Activated gamma-delta T cell treated with anti-CD3 and anti-CD28 coated beads, Interleukin-2, amount 50 U/mL, for 16 hours (primary cell): ENCODE measurements around the gene HAUS8.

Experiments used
- DNase-seq: peaks from one replicate; pipeline ENCODE4 v3.0.0-alpha.2; 2020; ENCODE audit warnings: low read depth

Gene HAUS8

DNA sequence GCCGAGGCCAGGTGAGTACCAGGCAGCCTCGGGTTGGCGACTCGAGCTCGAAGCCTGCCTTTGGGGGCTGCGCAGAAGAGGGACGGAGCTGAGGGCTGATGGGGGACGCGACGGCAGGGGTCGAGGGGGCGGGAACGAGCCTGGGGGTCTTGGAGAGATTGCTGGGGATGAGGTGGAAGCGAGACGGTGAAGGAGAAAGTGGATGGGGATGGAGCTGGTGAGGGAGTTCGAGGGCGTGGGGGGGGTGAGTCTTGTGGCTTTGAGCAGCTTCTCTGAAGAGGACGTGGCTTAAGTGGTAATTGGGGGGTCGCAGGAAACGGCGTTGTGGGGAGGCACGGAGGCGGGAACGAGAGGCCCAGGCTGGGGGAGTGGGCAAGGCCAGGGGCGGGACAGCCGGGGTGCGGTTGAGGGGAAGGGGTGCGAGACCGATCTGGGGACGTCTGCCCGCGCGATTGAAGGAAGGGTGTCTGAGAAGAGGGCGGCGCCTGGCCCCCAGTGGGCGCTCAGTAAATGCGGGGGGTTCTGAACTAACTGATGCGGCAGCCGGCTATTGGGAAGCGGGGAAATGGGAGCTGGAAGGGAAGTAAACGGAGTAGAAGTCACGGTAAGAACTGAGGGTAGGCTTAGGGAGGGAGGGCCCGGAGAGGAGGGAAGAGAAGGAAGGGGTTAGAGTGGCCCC, 751 bp upstream of the HAUS8 start:
- peak; percentile 50 for DNase-seq

DNA sequence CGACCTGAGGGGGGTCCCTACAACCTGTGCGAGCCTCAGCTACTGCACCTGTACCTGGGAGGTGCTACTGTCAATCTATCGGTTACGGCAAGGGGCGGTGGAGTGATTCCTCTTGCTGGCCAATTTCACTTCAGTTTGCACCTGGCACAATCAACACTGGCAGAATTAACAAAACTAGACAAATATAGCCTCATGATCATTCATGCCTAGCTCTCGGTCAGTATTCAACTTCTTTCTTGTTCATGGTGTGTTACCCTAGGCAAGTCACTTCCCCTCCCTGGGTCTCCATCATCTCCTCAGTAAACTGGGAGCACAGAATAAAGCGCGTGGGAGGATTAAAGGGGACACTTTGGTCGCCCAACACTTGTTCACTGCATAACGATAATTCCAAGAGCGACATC, 618 bp downstream of the HAUS8 start:
- no peak for DNase-seq

DNA sequence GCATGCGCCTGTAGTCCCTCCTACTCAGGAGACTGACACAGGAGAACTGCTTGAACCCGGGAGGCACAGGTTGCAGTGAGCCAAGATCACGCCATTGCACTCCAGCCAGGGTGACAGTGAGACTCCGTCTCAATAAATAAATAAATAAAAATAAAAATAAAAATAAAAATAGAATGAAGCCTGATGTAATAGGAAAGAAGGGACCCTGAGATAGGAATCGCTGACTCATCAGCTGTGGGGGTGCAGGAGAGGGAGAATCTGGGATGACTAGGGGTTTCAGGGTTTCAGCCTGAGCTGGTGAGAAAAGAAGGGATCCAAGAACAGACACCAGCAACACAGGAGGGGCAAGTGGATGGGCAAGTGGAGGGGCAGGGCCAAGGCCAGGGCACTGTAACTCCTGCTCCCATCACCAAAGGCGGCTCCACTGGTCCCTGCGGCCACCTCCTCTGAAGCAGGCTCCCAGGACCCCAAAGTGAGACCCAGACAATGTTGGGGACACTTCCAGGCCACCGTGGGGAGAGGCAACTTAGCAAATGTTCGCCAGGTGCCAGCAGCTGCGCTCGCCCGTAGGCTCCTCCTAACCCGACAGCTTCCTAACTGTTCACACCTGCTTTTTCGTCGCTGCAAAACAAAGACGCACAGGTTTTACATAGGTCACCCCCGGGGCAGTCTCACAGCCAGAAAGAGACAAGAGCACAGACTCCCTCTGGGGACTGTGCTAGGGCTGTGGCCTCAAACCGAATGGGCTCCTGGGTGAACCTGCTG, 1.2 kb downstream of the HAUS8 start:
- DNase-seq, result no peak

DNA sequence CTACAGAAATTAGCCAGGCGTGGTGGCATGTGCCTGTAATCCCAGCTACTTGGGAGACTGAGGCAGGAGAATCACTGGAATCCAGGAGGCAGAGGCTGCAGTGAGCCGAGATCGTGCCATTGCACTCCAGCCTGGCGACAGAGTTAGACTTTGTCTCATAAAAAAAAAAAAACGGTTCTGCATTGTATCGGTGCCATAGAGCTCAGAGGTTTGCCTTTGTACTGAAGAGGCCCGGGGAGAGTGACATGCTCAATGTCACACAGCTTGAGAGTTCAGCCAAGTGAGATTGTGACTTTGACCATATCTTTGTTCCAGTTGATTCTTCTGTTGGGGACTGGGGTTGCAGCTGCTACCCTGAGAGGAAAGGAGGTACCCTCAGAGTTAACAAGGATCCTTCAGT, 4.3 kb downstream of the HAUS8 start:
- DNase-seq, result no peak

DNA sequence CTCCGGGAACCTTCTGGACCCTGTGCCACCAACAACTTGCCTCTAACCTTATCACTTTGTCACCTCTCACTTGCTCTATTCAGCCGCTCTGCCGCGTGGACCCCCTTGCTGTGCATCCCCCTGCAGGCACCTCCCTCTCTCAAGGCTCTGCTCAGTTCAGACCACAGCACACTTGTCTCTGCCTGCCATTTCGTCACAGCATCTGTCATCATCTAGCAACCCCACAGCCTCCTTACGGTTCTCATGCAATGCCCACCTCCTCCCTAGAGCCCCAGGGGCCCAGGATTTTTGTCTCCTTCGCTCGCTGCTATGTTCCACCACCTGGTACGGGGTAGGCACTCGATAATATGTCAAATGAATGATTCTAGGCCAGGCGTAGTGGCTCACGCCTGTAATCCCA, 4.8 kb downstream of the HAUS8 start:
- DNase-seq, result no peak

DNA sequence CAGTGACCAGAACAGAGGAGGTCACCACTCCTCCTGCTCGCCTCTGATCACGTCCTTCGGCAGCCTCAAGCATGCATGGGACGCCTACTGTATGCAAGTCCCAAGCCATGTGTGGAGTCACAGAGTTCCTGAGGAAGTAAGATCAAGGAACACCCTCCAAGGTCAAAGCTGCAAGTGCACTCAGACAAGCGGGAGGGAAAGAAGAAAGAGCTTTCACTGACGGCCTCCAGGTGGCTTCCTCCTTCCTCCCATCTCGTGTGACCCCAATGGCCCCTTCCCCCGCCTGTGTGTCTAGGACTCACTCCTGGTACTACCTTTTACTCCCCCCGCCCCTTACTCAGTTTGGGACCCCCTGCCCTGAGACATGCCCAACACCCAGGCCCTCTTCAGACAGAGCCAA, 6.1 kb downstream of the HAUS8 start:
- DNase-seq, result no peak

DNA sequence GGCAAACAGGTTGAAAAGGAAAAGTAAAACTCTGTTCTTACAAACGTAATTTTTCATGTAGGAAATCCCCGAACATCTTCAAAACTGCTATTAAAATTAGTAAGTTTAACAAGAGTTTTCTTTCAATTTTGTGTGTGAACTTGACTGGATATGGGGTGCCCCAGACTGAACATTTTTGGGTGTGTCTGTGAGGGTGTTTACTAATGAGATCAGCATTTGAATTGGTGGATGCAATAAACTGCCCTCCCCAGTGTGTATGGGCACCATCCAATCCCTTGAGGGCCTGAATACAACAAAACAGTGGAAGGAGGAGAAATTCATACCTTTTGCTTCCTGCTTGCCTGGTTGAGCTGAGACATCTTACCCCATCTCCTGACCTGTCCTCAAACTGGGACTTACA, 11.8 kb downstream of the HAUS8 start:
- no peak for DNase-seq

DNA sequence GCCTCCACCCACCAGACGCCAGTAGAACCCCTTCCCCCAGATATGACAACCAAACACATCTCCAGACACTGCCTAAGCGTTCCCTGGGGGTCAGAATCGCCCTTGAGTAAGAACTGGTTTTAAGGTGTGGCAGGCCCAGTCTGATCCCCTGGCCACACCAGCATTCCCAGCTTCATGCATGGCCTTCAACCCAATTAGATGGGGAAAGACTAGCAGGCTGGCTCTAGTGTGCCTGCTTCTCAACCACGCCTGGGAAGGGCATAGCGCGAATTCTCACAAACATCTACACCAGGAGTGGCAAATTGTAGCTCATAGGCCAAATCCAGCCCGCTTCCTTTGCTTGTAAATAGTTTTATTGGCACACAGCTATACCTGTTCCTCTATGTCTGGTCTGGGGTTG, 13.6 kb downstream of the HAUS8 start:
- DNase-seq, result no peak

DNA sequence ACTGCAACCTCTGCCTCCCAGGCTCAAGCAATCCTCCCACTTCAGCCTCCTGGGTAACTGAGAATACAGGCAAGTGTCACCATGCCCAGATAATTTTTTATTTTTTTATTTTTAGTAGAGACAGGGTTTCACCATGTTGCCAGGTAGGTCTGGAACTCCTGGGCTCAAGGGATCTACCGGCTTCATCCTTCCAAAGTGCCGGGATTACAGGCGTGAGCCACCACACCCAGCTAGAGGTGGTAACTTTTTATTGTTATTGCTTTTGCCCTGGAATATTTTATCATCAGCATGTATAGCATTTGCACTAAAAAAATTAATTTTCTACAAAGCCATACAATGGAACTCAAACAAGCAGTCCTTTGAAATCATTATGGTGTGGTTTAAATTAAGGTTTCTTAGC, 14.0 kb downstream of the HAUS8 start:
- no peak for DNase-seq

DNA sequence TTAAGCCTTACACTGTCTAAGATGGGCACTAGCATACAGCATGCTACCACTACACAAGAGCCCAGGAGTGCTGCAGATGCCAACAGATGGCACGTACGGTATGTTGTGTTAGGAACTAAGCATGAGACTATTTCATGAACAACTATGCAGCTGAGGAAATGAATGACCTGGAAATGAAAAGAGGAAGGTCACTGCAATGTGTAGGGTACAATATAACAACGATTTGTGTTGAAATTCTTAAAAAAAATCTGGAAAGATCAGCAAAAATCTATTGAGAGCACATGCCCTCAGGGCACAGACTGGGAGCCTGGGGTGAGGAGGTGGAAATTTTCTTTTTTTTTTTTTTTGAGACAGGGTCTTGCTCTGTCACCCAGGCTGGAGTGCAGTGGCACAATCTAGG, 14.4 kb downstream of the HAUS8 start:
- no peak for DNase-seq

DNA sequence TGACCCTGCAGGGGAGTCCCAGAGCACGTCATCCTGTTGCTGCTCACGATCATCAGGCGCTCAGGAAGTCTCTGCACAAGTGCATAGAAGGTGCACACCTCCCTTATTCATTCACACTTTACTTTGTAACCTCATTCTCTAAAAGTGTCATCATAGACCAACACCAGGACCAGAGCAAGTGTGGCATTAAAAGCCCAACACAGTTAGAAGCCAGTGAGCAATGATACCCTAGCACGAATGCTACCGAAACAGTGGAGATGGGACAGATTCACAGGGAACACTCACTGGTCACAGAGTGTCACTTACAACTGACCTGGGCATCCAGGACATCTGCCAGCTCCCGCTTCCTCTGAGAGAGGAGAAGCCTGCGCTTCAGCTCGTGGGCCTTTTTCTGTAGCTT, 17.0 kb downstream of the HAUS8 start:
- no peak for DNase-seq

DNA sequence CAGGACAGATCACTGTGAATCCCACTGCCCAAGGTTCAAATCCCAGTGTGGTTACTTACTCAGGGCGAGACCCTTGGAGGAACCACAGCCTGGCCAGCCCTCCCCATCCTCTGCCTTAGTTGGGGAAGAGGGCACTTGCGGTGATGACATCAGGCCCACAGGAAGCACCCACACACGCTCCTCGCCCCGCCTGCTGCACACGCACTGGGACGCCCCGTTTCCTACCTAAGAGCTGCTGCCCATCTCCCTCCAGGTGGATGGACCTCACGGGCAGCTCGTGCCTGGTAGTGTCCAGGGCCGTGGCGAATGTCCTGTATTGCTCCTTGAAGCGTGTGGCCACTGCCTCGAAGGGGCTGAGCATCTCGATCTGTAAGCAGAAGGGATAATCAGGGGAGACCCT, 19.6 kb downstream of the HAUS8 start:
- no peak for DNase-seq

DNA sequence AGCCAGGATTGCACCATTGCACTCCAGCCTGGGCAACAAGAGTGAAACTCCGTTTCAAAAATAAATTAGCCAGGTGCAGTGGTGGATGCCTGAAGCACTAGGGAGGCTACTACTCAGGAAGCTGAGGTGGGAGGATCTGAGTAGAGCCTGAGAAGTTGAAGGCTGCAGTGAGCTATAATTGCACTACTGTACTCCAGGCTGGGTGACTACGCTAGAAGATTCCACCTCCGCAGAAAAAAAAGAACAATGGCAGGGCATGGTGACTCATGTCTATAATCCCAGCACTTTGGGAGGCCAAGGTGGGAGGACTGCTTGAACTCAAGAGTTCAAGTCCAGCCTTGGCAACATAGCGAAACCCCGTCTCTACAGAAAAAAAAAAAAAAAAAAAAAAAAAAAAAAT, 20.5 kb downstream of the HAUS8 start:
- DNase-seq, result no peak

DNA sequence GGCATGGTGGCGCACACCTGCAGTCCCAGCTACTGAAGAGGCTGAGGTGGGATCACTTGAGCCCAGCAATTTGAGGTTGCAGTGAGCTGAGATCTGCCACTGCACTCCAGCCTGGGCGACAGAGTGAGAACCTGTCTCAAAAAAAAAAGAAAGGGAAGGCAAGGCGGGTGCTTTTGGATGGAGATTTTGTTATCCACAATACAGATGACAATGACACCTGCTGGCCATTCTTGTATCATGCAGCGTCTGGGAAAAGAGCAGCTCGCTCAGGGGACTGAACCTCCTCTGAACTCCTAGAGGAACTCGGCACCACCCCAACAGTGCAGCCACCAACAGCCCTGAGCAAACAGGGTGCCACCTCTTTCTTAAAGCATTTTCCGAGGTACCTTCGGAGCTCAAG, 22.8 kb downstream of the HAUS8 start:
- no peak for DNase-seq

DNA sequence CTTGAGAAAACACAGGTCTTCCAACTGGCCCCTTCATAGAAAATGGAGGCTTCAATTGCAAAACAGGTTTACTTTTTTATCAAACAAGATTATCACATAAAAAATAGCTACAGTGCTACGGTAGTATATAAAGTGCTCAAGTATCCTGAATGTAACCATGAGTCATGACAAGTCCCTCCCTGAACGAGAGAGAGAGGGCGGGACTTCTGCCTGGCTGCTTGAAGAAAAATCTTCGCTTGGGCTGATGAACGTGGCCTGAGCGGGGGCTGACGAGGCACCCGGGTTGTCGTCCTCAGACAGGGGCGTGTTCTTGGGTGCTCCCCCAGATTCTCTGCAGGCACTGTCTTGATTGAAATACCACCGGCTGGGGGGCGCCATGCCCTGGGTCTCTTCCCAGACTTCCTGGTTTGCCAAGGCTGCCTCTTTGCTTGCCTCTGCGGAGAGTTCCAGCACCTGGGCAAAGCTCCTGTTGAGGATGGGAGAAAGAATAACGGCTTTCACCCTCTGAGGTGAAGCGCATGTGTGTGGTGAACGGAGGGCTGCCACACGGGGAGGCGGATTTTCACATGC, 25.5 kb downstream of the HAUS8 start:
- no peak for DNase-seq

DNA sequence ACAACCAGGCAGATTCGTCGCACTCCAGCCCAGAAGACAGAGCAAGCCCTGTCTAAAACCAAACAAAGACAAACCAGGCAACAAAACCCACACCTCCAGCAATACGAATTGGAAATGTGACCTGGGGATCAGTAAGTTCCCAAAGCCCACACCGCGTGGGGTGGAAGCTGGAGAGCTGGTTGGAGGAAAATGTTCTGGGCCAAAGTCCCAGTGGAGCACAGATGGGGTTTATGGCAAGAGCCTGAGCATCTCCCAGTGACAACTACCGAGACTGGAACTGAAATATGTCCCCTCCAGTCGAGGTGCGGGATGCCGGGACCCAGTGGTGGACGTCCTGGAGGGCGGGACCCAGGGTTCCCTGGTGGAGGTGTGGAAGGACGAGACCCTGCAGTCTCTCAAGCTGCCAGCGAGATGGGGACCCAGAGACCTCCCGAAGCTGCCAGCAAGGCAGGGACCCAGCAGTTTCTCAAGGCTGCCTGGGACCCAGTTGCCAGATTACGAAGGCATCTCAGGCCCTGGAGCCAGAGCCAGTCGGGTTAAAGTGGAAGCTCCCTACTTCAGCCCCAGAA, 26.3 kb downstream of the HAUS8 start:
- no peak for DNase-seq

DNA sequence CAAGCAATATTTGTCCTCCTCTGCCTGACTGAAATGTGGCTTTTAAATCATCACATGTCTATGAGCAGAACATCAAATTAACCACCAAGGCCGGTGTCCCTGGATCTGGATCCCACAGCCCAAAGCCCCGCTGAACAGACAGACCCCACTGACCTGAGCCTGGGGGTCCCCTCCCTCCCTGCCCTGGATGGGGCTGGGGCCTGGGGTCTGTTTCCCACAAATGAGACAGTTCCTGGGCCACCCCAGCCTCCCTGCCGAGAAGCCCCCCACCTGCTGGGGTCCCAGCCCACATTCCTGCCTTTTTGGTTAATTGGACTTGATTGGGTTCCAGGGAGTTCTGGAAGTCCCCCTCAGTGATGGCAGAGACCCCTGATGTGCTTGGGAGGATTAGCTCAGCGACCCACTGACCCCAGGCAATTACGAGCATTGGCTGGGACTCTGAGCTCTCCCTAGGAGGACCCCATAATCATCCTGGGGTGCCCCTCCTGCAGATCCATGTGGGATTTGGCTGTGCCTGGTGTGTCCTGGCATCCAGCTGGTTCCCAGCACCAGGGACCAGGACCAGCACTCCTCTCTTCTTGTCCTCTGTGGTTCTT, 29.2 kb downstream of the HAUS8 start:
- DNase-seq, result no peak

DNA sequence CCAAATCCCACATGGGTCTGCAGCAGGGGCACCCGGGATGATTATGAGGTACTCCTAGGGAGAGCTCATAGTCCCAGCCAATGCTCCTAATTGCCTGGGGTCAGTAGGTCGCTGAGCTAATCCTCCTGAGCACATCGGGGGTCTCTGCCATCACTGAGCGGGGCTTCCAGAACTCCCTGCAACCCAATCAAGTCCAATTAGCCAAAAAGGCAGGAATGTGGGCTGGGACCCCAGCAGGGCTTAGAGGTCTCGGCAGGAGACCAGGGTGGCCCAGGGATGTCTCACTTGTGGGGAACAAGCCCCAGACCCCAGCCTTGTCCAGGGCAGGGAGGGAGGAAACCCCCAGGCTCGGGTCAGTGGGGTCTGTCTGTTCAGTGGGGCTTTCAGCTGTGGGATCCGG, 31.5 kb downstream of the HAUS8 start:
- DNase-seq, result no peak

DNA sequence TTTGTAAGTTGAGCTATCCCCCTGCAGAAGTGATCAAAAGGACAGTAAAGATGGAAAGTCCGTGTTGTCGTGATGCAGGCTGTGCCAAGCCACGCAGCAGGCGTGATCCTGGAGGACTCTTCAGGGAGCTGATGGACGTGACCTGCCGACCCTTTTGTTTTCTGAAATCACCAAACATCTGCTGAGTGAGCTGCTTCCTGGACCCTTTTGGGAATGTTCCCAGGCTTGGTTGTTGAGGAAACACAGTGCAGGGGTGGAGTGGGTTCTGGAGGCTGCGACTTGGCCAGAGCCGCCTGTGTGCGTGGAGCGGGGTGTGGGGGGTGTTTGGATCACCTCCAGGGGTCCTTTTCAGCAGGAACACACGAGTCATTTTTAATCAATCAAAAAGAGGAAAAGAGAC, 33.3 kb downstream of the HAUS8 start:
- DNase-seq, result no peak

DNA sequence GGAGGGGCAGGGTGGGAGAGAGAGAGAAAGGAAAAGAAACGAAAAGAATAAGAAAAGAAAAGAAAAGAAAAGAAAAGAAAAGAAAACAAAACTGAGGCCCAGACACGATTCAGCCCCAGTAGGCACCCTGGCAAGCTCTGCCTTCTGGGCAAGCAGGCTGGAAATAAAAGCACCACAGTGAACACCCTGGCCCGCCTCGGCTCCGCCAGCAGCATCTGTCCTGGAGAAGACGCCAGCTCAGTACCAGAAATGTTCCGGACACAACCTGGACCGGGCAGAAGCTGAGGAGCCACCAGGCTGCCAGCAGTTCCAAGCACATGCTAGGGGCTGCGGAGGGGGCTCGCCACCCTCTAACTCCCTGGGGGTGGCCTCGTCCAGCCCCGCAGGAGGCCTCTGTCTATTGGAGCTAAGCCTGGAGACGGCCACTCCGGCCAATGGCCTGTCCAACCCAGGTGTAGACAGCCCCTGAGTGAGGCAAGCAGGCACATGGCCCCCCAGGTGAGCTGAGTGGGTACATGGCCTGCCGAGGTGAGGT, 37.2 kb downstream of the HAUS8 start:
- DNase-seq, result no peak

DNA sequence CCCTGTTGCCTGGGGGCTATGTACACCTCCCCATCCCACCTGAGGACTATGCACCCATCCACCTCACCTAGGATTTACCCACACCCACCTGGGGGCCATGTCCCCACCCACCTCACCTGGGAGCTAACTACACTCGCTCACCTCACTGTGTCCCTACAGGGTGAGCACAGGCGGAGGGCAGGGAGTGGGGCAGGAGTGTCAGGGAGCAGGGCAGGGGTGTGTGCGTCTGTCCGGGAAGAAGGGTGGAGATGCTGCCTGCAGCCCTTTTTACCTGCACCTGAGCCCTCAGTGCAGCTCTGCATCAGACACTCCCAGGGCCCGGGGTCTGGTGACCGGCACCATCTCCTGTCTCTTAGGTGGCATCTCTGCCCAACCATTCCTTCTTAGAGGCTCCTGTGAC, 38.1 kb downstream of the HAUS8 start:
- DNase-seq, result no peak

DNA sequence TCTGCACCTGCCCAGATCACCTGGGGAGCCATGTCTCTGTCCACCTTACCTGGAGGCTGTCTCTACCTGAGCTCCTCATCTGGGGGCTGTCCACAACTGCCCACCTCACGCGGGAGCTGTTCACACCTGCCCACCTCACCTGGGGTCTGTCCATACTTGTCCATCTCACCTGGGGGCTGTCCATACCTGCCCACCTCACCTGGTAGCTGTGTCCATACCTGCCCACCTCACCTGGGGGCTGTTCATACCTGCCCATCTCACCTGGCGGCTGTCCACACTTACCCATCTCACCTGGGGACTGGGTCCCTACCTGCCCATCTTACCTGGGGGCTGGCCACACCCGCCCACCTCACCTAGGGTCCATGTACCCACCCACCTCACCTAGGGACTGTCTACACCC, 38.6 kb downstream of the HAUS8 start:
- no peak for DNase-seq
